Forelimb muscle (tissue), 1 donor: ENCODE data around the gene VSIR. TPM values are rescaled to one million over a fixed set of nuclear protein-coding genes. Genes with fewer than 3 reads are reported as not detected.

ENCODE experiments used
- DNase-seq: peaks from one replicate; pipeline ENCODE4 v3.0.0-alpha.2; 2013; ENCODE audit warnings: low read depth
- polyA plus RNA-seq: library from polyadenylated mRNA; unstranded; fragments of 120-200 nt; gene quantifications from one replicate; pipeline ENCODE4 v1.2.1, GENCODE V29; 2013; ENCODE audit not compliant: insufficient read length

VSIR gene
- polyA plus RNA-seq, 1 donor = 28.5 TPM

DNA sequence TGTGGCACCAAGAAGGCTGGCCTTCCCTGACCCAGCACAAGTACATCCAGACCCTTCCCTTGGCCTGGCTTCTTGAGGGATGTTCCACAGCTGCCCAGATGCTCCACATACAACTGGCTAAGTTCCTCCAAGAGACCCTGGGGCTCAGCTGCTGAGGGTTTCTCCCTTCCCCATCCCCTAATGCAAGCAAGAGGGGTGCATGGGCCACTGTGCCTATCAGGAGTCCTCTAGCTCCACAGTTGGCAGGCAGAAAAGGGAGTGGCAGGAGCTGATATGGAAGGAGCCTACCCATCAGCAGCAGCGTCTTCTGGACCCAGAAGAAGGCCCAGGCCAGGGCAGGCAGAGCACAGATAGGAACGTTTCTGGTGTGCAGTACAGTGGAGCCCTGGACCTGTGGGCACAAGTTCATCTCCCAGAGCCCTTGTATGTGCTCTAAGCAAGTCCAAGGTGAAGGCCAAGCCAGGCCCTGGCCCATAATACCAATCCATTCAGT, 26.2 kb downstream of the VSIR start:
- no peak for DNase-seq

DNA sequence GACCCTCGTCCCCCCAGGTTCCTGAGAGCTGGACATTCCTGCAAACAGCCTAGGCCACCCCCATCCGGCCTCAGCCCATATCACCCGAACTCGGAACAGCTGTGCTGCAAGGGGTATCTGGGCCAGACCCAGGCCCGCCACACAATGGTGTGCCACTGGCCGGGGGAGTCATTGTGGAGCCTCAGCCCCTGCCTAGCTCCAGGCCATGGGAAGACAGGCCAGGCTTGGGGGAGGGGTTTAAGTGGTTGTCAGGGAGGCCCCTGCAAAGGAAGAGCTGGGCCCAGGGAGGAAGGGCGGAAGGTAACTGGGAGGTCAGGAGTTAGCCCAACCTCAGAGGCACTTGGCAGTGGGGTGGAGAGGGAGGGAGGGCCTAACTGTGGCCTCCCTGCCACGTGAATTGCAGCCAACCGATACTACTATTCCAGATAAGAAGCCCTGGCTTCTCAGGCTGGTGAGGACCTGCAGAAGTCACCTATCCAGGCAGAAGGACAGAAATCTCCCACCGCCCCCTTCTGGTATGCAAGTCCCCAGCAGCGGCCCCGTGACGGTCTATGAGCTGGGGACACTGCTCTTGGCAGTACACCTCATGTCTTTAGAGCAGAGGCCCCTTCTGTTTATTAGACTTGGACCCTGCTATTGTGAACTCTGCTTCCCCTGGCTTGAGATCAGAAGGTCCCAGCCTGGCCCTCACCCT, 26.8 kb downstream of the VSIR start:
- no peak for DNase-seq

- no peak for DNase-seq
Observed at GRCh38 chr10:71745664-71746250, 27.6 kb downstream of the VSIR start.

DNA sequence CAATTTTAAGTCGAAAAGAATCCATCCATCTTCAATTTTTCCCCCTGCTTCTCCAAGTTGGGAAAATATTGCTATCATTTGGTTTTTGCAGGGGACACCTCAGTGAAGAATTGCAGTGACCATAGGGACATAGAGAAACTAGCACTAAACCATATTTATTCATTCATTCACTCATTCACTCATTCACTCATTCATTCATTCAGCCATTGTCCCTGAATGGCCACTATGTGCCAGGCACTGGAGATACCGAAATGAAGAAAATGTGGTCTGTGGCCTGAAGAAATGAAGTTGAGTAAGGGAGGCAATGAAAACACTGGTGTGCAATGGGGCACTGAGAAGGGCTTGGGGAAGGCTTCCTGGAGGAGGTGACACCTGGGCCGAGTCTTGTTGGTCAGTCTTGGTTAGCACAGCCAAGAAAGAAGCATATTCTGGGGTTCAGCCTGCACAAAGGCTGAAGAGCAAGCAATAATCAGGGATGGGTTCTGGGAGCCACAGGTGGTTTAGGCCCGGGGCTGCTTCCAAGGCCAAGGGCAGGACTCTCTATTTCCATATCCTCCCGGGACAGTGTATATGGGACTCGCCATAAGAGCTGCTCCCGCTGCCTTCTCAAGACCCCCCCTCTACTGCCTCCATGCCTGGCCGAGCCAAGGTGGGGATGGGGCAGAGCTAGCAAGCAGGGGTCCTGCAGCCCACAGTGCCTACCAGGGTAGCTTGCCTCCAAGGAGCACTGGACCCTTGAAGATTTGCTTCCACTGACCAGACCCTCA, 28.2 kb downstream of the VSIR start:
- no peak for DNase-seq

DNA sequence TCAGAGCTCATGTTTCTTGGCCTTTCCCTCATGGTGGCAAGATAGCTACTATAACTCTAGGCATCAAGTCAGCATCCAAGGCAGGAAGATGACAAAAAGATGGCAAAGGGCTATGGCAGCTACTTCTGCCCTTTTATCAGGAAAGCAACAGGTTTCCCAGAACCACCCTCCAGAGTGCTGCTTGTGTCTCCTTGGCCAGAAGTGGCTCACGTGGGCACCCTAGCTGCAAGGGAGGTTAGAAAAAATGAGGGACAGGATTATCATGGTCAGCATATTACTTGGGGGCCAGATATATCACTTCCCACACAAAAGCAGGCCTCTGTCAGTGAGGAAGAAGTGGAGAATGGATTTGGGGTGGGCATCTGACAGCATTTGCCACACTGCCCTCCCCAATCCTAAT, 29.5 kb downstream of the VSIR start:
- no peak for DNase-seq

- no peak for DNase-seq
Observed at GRCh38 chr10:71743089-71743838, 30.1 kb downstream of the VSIR start.

GRCh38 chr10:71742301-71743088, 30.8 kb downstream of the VSIR start:
- DNase-seq = no peak

DNA sequence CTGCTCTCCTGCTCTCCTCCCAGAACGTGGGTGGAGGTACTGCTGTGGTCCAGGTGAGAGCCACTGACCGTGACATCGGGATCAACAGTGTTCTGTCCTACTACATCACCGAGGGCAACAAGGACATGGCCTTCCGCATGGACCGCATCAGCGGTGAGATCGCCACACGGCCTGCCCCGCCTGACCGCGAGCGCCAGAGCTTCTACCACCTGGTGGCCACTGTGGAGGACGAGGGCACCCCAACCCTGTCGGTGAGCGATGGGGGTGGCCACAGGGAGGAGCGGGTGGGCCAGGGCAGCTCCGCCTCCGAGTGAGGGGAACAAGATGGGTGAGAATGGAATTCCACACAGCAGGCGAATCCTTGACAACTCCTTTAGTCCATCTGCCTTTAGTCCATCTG, 31.6 kb downstream of the VSIR start:
- DNase-seq = no peak

DNA sequence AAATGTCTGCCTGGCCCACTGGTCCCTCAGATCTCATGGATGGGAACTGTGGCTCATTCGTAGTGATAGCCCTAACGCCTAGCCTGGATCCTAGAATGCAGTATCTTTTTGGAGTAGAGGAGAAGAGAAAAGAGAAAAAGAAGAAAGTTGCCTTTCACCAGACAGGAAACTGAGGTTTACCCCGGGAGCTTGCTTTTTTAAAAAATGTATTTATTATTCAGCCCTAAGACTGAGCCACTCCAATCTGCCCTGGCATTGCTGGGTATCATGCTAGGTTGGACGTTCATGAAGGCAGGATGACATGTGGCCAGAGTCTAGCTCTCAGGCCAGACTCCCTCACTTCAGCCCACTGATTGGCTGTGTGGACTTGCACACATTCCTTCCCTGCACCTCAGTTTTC, 32.3 kb downstream of the VSIR start:
- no peak for DNase-seq

DNA sequence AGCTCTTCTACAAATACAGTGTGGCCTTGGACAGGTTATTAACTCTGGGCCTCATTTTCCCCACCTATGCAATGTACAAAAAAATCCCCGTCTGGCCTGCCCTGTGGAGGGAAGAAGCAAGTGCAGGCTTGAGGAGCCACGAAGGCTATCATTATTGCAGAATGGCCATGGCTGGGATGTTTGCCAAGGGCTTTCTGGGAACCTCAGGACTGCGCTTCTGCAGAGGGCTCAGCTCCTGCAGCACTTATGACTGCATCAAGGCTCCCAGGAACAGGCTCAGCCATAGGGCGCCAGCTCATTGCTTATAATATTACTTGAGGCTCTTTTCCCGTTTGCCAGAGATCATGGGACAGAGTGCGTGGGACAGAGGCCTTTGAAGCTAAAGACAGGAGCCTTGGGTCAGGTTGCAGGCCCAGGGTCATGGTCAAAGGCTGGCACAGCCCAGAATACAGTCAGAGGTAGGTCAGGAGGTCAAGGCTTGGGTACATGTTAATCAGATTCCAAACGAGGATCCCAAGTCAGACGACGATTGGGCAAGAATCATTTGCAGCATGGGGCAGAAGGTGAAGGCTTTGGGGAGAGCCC, 33.2 kb downstream of the VSIR start:
- no peak for DNase-seq

GRCh38 chr10:71739358-71739900, 33.9 kb downstream of the VSIR start:
- no peak for DNase-seq

GRCh38 chr10:71737834-71738197, 35.5 kb downstream of the VSIR start:
- DNase-seq = no peak

GRCh38 chr10:71737001-71737833, 36.1 kb downstream of the VSIR start:
- DNase-seq = no peak

DNA sequence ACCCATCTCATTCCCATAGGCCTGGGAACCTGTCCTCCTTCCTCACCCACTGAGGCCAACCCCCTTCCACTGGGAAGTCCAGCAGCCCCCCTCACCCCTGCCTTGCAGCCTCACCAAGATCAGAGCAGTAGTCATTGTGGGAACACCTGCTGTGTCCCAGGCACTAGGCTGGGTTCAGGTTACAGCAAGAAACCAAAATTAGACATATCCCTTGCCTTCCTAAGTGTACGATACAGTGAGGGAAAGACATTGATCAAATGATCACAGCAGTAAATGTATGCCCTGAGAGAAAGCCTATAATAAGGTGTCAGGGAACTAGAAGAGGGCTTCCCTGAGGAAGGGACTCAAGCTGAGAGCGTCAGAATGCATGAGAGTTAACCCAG, 36.8 kb downstream of the VSIR start:
- DNase-seq = no peak

- DNase-seq = no peak
Observed at GRCh38 chr10:71735709-71736569, 37.4 kb downstream of the VSIR start.

- no peak for DNase-seq
Observed at GRCh38 chr10:71734797-71735196, 38.5 kb downstream of the VSIR start.

GRCh38 chr10:71731791-71732190, 41.5 kb downstream of the VSIR start:
- no peak for DNase-seq

- DNase-seq = no peak
Observed at GRCh38 chr10:71729161-71729636, 44.1 kb downstream of the VSIR start.
